NCI-H1694 treated with DMSO at 0.1 percent for 48 hours (cell line): Measurements from ENCODE around the gene SMS.

Experiments
- DNase-seq: peaks from one replicate; lab custom pipeline; 2025; lab: John Stamatoyannopoulos, UW

SMS gene

GRCh38 chrX:21978346-21978745, 37.8 kb downstream of the SMS start:
- DNase-seq: no peak

GRCh38 chrX:21982311-21982710, 41.8 kb downstream of the SMS start:
- no peak for DNase-seq

- DNase-seq: peak; percentile 43
Measured at GRCh38 chrX:21985332-21985777, 44.8 kb downstream of the SMS start.

- no peak for DNase-seq
Measured at GRCh38 chrX:21986596-21986995, 46.1 kb downstream of the SMS start.

GRCh38 chrX:21989384-21989783, 48.9 kb downstream of the SMS start:
- no peak for DNase-seq

GRCh38 chrX:21990832-21991231, 50.3 kb downstream of the SMS start:
- DNase-seq: no peak

- no peak for DNase-seq
Measured at GRCh38 chrX:21991504-21991903, 51.0 kb downstream of the SMS start.

- DNase-seq: no peak
Measured at GRCh38 chrX:21993265-21993664, 52.8 kb downstream of the SMS start.

- DNase-seq: no peak
Measured at GRCh38 chrX:21996872-21997455, 56.5 kb downstream of the SMS start.

- DNase-seq: no peak
Measured at GRCh38 chrX:21998037-21998436, 57.5 kb downstream of the SMS start.

GRCh38 chrX:22004866-22005265, 64.4 kb downstream of the SMS start:
- no peak for DNase-seq

DNA sequence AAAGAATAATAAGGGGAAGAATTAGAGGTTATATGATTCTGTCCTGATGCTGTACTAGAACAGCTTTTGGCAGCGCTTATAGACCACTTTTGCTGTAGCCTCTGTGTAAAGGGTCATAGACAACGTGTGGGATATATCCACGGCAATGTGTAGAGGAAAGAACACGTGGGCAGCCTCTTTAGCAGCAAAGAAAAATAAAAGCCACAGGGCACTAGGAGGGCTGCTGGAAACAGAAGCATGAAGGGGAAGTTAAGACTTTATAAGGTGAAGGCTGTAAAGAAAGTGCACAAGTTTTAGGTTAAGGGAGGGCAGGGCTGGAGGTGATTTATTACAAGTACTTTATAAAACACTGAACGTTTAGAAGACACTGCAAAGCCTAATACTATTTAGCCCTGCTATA, 71.5 kb downstream of the SMS start:
- DNase-seq: no peak

DNA sequence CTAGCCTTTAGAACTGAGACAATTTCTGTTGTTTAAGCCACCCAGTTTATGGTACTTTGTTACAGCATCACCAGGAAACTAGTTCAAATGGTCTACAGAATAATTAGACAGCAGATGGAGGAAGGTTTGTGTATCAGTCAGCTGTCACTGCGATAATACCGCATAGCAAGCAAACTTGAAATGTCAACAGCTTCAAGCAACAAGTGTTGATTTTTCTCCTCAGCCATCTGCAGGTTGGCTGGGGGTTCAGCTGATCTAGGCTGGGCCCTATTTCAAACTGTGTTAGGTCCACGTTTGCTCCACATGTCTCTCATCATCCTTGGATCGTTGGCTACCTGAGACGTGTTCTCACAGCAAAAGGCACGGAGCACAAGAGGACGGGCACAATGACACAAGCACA, 72.4 kb downstream of the SMS start:
- no peak for DNase-seq

GRCh38 chrX:22015139-22015750, 74.7 kb downstream of the SMS start:
- DNase-seq: no peak

GRCh38 chrX:22021751-22022324, 81.3 kb downstream of the SMS start:
- DNase-seq: peak; percentile 5

GRCh38 chrX:22024577-22024976, 84.1 kb downstream of the SMS start:
- no peak for DNase-seq

- DNase-seq: no peak
Measured at GRCh38 chrX:22025751-22026150, 85.2 kb downstream of the SMS start.

- DNase-seq: no peak
Measured at GRCh38 chrX:22026731-22027130, 86.2 kb downstream of the SMS start.

- no peak for DNase-seq
Measured at GRCh38 chrX:22032084-22032483, 91.6 kb downstream of the SMS start, which contains the start of gene PHEX. Gene PHEX (plus strand): TSS chrX:22032325. CDS start chrX:22033006, 681 bp downstream.

DNA sequence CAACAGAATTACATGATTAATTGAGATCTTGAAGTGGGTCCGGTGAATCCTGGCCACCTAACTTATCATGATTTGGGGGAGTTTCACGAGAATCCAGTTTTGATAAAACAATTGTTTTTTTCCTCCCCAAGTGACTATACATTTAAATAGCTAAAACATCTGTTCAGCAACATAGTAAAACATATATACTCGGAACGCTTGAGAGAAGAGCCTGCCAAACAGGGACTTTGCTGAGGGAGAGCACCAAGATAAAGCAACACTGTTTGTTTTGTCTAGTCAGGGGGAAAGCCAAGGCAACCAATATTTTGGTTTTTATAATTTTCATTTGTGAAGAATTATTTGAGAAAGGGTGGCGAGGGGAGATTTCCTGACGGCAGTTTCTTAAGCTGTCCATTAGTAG, 92.0 kb downstream of the SMS start:
- DNase-seq: no peak

- DNase-seq: no peak
Measured at GRCh38 chrX:22033818-22034217, 93.3 kb downstream of the SMS start.

DNA sequence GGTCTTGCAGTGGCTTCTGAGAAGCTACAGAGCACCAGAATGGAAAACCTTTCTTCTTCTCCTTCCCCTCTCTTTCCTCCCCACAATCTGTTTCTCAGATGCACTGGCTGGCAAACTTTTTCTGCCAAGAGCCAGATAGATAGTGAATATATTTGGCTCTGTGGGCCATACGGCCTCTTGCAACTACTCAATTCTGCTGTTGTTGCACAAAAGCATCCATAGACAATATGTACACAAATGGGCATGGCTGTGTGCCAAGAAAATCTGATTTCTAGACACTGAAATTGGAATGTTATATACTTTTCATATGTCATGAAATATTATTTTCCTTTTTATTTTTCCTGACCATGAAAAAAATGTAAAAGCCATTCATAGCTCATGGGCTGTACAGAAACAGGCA, 94.7 kb downstream of the SMS start:
- no peak for DNase-seq

DNA sequence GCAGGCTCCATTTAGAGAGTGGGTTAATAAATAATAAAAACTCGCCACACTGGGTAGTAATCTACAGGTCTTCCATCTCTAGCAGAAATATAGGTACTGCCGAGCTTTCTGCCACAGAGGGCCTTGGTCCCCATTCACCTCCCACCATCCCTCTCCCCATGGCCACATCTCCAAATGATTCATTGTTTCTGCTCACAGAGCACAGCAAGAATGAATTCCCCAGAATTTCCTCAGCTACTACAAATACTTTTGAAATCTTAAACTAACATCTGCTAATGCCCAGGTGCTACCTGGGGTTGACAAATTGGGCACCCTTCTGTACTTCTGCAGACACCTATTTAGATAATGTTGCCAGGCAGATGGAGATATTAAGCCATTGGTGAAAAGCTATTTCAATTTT, 96.7 kb downstream of the SMS start:
- DNase-seq: no peak
